Right lobe of liver (tissue), 4 donors: Measurements from ENCODE around the gene AMACR.

Source experiments
- POLR2A ChIP-seq: fragments of 450-650 bp; IDR thresholded peaks from one replicate; pipeline ENCODE4 v1.6.1; 2017; ENCODE audit warnings: antibody characterized with exemption, mild to moderate bottlenecking
- TF ChIP-seq, protein P1 (sequence below), 4 donors: fragments of 200-600 bp in 3 of 4; fragments of 450-650 bp in 1 of 4; IDR thresholded peaks; one replicate each; pipeline versions ENCODE4 v1.5.1 to v1.8.0; 2016 to 2022; ENCODE audit warnings: antibody characterized with exemption in 4 of 4, mild to moderate bottlenecking in 2 of 4
- donor health status: DM: no; HTN: no; CAD: no.
- donor health status: DM: no; HTN: no; CAD: no.
- donor health status: DM: no; HTN: yes; CAD: no.

DNA sequence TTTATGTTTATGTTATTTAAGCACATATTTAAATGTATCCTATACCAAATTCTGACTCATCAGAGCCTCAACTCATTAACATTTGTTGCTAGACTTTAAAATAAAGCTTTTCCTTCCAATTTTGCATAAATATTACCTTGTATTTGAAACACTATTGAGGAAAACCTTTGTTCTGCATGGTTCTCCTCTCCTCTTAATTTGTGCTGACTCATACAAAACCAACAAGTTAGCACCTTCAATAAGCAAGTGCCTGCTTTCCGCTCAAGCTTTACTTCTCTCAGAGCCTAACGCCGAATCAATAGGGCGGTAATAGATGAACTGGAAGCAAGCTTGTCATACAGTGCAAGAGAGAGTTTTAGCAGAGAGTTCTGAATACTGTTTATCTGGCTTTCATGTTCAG, 7.9 kb downstream of the AMACR start:
- TF ChIP-seq, protein P1, sequence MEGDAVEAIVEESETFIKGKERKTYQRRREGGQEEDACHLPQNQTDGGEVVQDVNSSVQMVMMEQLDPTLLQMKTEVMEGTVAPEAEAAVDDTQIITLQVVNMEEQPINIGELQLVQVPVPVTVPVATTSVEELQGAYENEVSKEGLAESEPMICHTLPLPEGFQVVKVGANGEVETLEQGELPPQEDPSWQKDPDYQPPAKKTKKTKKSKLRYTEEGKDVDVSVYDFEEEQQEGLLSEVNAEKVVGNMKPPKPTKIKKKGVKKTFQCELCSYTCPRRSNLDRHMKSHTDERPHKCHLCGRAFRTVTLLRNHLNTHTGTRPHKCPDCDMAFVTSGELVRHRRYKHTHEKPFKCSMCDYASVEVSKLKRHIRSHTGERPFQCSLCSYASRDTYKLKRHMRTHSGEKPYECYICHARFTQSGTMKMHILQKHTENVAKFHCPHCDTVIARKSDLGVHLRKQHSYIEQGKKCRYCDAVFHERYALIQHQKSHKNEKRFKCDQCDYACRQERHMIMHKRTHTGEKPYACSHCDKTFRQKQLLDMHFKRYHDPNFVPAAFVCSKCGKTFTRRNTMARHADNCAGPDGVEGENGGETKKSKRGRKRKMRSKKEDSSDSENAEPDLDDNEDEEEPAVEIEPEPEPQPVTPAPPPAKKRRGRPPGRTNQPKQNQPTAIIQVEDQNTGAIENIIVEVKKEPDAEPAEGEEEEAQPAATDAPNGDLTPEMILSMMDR (IDR thresholded peaks at IDR 0.05): no peak
- no peak for TF ChIP-seq POLR2A
